ENCODE data around the gene NBPF12.
"Not testable (repeated sequence)": the region's sequence is repeated elsewhere in the genome, so short reads cannot be mapped to it uniquely, and the experiment has no call there.

- not testable (repeated sequence) for TF ChIP-seq ZNF274 (IDR thresholded peaks at IDR 0.05; ENCODE audit: low read depth, low read length); YY1 (IDR thresholded peaks at IDR 0.05; ENCODE audit: insufficient read depth, insufficient read length)
Measured at GRCh38 chr1:146938242-146938902, at the start of gene NBPF12.

Data from NT2/D1 (cell line).